GM21390 (cell line): Measurements from ENCODE around the gene RBCK1.

ENCODE experiments used
- ATAC-seq: cut with Tn5 transposase; IDR thresholded peaks from one replicate; pipeline ENCODE4 v1.9.1; 2021; ENCODE audit not compliant: unreplicated experiment

The RBCK1 gene

GRCh38 chr20:397432-398237, 10.5 kb upstream of the RBCK1 start:
- no peak for ATAC-seq

GRCh38 chr20:399182-399707, 8.9 kb upstream of the RBCK1 start:
- no peak for ATAC-seq

- ATAC-seq = no peak
These were observed 8.0 kb upstream of the RBCK1 start for GRCh38 chr20:400128-400453.

- no peak for ATAC-seq
These were observed 7.4 kb upstream of the RBCK1 start for GRCh38 chr20:400454-401275.

GRCh38 chr20:401682-402495, 6.2 kb upstream of the RBCK1 start:
- no peak for ATAC-seq

GRCh38 chr20:402496-402885, 5.6 kb upstream of the RBCK1 start:
- no peak for ATAC-seq

GRCh38 chr20:402898-403581, 5.1 kb upstream of the RBCK1 start:
- no peak for ATAC-seq

- ATAC-seq = no peak
These were observed 4.5 kb upstream of the RBCK1 start for GRCh38 chr20:403582-403957.

GRCh38 chr20:404088-404487, 4.0 kb upstream of the RBCK1 start:
- ATAC-seq = no peak

GRCh38 chr20:406200-407132, 1.6 kb upstream of the RBCK1 start:
- no peak for ATAC-seq

- peak; percentile 65 for ATAC-seq
These were observed 756 bp upstream of the RBCK1 start for GRCh38 chr20:407133-407952.

GRCh38 chr20:408843-409696, 971 bp downstream of the RBCK1 start:
- ATAC-seq = peak; percentile 13

GRCh38 chr20:409697-410559, 1.8 kb downstream of the RBCK1 start:
- no peak for ATAC-seq

- ATAC-seq = no peak
These were observed 4.0 kb downstream of the RBCK1 start for GRCh38 chr20:412081-412480.

- ATAC-seq = no peak
These were observed 6.1 kb downstream of the RBCK1 start for GRCh38 chr20:414161-414560.

GRCh38 chr20:415820-416322, 7.8 kb downstream of the RBCK1 start:
- ATAC-seq = no peak
